HG02943 (cell line): ENCODE measurements around the gene HYI.
"Not testable (repeated sequence)": the region's sequence is repeated elsewhere in the genome, so short reads cannot be mapped to it uniquely, and the experiment has no call there.

ENCODE experiments used
- ATAC-seq: cut with Tn5 transposase; IDR thresholded peaks from one replicate; pipeline ENCODE4 v1.9.1; 2021; ENCODE audit warnings: mild to moderate bottlenecking, low read depth, moderate library complexity; ENCODE audit not compliant: unreplicated experiment

HYI gene

GRCh38 chr1:43432171-43432860 is 21.4 kb downstream of the HYI start:
- ATAC-seq = no peak

GRCh38 chr1:43431676-43432075 is 22.1 kb downstream of the HYI start:
- ATAC-seq = no peak

DNA sequence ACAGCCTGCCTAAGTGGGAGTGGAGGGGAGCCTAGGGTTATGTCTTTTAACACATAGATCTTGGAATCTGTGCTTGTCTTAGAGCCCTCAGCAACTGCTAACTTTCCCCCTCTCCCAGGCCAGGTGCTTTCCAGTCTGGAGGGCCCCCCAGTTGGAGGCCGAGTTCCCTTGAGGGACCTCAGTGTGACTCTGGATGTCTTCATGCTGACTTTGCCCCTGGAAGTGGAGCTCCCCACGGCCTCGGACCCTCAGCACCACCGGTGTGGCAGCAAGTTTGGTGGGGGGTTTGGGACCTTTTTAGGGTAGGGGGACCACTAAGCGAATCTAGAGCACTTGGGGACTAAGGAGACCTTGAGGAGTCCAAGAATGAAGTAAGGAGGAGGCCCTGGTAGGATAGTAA is 22.9 kb downstream of the HYI start:
- ATAC-seq = no peak

DNA sequence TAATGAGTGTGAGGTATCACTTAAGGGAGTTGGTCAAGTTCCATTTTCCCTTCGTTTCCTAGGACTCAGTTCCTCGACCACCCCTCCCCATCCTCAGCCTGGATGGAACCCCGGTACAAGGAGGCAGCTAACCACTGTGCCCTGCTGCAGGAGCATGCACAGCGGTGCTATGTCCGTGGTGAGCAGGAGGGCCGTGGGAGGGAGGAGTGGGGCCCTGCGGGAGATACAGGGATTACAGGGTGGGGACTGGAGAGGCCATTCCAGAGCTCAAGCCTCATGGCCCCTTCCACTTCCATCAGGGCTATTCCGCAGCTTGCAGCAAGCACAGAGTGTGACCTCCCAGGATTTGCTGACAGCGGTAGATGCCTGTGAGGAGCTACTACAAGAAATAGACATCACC is 25.8 kb downstream of the HYI start:
- ATAC-seq = no peak

- ATAC-seq = no peak
Observed at GRCh38 chr1:43427524-43427923, 26.2 kb downstream of the HYI start.

DNA sequence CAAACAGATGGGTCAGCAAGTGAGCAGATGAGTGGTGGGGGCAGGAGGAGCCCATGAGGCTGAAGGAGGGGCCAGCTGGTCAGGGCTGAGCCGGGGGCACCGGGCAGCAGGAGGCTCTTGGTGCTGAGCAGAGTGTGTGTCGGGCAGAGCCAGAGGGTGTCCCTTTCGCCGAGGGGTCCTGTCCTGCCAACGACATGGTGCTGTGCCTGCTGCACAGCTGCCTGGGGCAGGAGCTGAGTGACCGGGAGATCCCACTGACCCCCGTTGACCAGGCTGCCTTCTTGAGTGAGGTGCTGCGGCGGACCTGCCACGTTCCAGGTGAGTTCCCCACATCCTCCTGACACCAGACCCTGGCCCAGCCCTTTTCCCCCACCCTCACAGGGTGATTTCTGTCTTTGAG is 27.5 kb downstream of the HYI start:
- ATAC-seq = no peak

- ATAC-seq = no peak
Observed at GRCh38 chr1:43425045-43425444, 28.7 kb downstream of the HYI start.

GRCh38 chr1:43423672-43424550 is 29.8 kb downstream of the HYI start:
- ATAC-seq = no peak

DNA sequence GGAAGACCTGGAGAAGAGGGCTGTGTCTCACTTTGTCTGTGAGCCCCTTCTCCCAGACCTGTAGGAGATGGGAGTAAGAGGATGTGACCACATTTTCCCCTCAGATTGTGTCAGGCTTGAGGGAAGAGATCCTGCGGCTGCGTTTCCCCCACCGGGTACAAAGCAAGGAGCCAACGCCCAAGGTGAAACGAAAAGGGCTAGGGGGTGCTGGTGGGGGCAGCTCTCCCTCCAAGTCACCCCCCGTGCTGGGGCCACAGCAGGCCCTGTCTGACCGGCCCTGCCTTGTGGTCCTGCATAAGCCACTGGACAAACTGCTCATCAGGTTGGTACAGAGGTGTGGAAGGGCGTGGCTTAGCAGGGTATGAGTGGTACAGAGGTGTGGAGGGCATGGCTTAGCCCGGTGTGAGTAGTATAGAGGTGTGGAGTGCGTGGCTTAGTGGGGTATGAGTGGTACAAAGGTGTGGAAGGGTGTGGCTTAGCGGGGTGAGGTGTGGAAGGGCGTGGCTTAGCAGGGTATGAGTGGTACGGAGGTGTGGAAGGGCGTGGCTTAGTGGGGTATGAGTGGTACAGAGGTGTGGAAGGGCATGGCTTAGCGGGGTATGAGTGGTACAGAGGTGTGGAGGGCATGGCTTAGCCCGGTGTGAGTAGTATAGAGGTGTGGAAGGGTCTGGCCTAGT is 30.6 kb downstream of the HYI start:
- no peak for ATAC-seq

- ATAC-seq = no peak
Observed at GRCh38 chr1:43421976-43422750, 31.6 kb downstream of the HYI start.

GRCh38 chr1:43421396-43421795 is 32.3 kb downstream of the HYI start:
- no peak for ATAC-seq

GRCh38 chr1:43420874-43421273 is 32.9 kb downstream of the HYI start:
- no peak for ATAC-seq

DNA sequence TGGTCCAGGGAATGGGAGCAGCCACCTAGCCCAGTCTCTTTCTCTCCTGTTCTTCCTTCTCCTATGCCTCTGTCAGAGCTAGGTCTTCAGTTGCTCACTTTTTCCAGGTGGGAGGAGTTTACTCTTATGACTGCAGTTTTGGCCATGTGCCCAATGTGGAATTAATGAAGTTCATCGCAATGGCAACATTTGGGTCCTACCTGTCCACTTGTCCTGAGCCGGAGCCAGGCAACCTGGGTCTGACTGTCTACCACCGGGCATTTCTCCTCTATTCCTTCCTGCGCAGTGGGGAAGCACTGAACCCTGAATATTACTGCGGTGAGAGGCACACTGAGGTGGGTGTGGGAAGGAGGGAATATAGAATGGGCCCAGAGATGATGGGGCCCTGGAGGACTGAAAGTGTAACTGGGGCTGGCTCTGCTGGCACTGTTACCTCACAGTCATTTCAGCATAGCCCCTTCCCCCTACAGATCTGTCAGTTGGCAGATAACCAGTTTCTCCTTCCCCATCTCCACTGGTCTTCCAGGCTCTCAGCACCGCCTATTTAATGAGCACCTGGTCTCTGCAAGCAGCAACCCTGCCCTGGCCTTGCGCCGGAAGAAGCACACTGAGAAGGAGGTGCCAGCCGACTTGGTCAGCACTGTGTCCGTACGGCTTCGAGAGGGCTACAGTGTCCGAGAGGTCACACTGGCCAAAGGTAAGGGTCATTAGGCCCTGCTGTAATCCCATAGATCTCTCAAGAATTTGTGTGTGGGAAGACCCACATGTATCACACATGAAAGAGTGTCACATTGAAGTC is 33.9 kb downstream of the HYI start:
- no peak for ATAC-seq

- no peak for ATAC-seq
Observed at GRCh38 chr1:43418858-43419257, 34.9 kb downstream of the HYI start.

GRCh38 chr1:43415901-43416300 is 37.8 kb downstream of the HYI start:
- ATAC-seq = no peak

GRCh38 chr1:43414634-43415223 is 39.0 kb downstream of the HYI start:
- no peak for ATAC-seq

DNA sequence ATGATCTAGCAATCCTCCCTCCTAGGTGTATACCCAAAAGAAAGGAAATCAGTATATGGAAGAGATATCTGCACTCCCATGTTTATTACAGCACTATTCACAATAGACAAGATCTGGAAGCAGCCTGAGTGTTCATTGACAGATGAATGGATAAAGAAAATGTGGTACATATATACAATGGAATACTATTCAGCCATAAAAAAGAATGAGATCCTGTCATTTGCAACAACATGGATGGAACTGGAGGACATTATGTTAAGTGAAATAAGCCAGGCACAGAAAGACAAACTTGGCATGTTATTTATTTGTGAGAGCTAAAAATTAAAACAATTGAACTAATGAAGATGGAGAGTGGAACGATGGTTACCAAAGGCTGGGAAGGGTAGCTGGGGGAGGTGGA is 40.3 kb downstream of the HYI start:
- not testable (repeated sequence) for ATAC-seq

GRCh38 chr1:43410571-43410970 is 43.2 kb downstream of the HYI start:
- ATAC-seq = no peak

- ATAC-seq = no peak
Observed at GRCh38 chr1:43405876-43406234, 47.9 kb downstream of the HYI start.
